ENCODE results near the gene ABCC3. TPM values are rescaled to one million over a fixed set of nuclear protein-coding genes. Genes with fewer than 3 reads are reported as not detected.

The ABCC3 gene
- total RNA-seq, 6 donors from 2014 or later, result 34.2 to 268 (median 57.7) TPM

DNA sequence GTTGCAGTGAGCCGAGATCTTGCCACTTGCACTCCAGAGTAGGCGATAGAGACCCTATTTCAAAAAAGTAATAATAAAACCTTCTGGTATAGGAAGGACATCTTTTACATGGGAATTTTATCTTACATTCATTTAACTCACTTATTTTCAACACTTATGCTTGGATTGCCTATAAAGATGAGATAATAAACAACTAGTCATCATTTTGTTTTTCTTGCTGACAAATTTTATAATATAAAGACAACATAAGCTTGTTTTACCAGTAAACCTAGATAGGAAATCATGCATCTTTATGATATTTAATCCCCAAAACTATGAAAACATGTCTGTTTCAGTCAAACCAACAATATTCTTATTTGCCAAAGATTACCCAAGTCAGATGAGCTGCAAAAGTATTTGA lies 17.0 kb downstream of the ABCC3 start:
- ATAC-seq (ENCODE audit: low FRiP score in 2 of 2) (no peak), DNase-seq (no peak)
- no peak overlapping the region for H3K4me3 ChIP-seq
- 100% methylated on average over 2 of the region's 2 CpGs for WGBS, 2 donors
- no peak for TF ChIP-seq POLR2AphosphoS5 (IDR thresholded peaks at IDR 0.05)
- TF ChIP-seq EP300 (IDR thresholded peaks at IDR 0.05), result no peak
- TF ChIP-seq, protein P1, sequence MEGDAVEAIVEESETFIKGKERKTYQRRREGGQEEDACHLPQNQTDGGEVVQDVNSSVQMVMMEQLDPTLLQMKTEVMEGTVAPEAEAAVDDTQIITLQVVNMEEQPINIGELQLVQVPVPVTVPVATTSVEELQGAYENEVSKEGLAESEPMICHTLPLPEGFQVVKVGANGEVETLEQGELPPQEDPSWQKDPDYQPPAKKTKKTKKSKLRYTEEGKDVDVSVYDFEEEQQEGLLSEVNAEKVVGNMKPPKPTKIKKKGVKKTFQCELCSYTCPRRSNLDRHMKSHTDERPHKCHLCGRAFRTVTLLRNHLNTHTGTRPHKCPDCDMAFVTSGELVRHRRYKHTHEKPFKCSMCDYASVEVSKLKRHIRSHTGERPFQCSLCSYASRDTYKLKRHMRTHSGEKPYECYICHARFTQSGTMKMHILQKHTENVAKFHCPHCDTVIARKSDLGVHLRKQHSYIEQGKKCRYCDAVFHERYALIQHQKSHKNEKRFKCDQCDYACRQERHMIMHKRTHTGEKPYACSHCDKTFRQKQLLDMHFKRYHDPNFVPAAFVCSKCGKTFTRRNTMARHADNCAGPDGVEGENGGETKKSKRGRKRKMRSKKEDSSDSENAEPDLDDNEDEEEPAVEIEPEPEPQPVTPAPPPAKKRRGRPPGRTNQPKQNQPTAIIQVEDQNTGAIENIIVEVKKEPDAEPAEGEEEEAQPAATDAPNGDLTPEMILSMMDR (IDR thresholded peaks at IDR 0.05), result no peak
- no peak for TF ChIP-seq POLR2A (IDR thresholded peaks at IDR 0.05)
- no peak overlapping the region for H3K27ac ChIP-seq
- H3K27me3 ChIP-seq, result no peaks in the 10 kb centered on the region
- H3K36me3 ChIP-seq, result no peaks in the 10 kb centered on the region
- no peaks in the 10 kb centered on the region for H3K4me1 ChIP-seq
- peaks cover 0 to 3% (median 0%) of the 10 kb centered on the region in 4 donors for H3K9me3 ChIP-seq

DNA sequence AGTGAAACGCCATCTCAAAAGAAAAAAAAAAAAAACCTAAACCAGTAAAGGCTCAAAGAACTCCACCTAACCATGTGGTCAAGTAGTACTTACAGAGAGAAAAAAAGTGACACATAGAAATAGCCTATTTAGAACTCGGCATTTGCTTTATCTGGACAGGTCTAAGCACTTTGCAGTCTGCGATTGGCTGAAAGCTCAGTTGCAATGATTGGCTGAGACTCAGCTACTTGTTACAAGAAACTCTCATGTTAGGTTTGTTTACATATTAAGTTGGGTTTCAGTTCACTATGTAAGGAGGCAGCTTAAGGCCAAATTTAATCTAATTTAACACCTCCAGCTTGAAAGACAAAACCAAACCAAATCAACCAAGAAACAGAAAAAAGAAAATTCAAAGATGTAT lies 19.1 kb downstream of the ABCC3 start:
- no peak for TF ChIP-seq POLR2A (IDR thresholded peaks at IDR 0.05)
- no peak for TF ChIP-seq POLR2AphosphoS5 (IDR thresholded peaks at IDR 0.05)
- TF ChIP-seq, protein P1 (IDR thresholded peaks at IDR 0.05), result no peak
- no peak for TF ChIP-seq EP300 (IDR thresholded peaks at IDR 0.05)
- Histone ChIP-seq H3K27ac (no peak overlapping the region), H3K36me3 (no peaks in the 10 kb centered on the region), H3K27me3 (no peaks in the 10 kb centered on the region), H3K9me3 (peaks cover 0 to 3% (median 0%) of the 10 kb centered on the region in 4 donors), H3K4me3 (no peak overlapping the region), H3K4me1 (peaks cover 0 to 5% (median 2%) of the 10 kb centered on the region in 4 donors)
- peak in 1 of 2 donors; percentile 60 for DNase-seq
- peak in 1 of 2 donors; percentile 65 for ATAC-seq (ENCODE audit: low FRiP score in 2 of 2)
- 60 to 80% methylated on average over 3 of the region's 3 CpGs for WGBS, 2 donors

- 70 to 95% methylated on average over 2 to 5 of the region's 5 CpGs for WGBS, 2 donors
- peaks cover 23 to 32% (median 27%) of the 10 kb centered on the region in 4 donors for H3K4me1 ChIP-seq
- ATAC-seq (ENCODE audit: low FRiP score in 2 of 2), result no peak
These were observed 21.8 kb downstream of the ABCC3 start for GRCh38 chr17:50656509-50656908.

GRCh38 chr17:50657054-50657453 lies 22.4 kb downstream of the ABCC3 start:
- no peaks in the 10 kb centered on the region for H3K27me3 ChIP-seq
- H3K9me3 ChIP-seq, result peaks cover 0 to 3% (median 0%) of the 10 kb centered on the region in 4 donors
- WGBS, 2 donors, result 96 to 98% methylated on average over 6 to 7 of the region's 7 CpGs
- H3K4me1 ChIP-seq, result peaks cover 29 to 37% (median 33%) of the 10 kb centered on the region in 4 donors
- TF ChIP-seq POLR2AphosphoS5 (IDR thresholded peaks at IDR 0.05) (no peak), EP300 (IDR thresholded peaks at IDR 0.05) (no peak), POLR2A (IDR thresholded peaks at IDR 0.05) (no peak)
- TF ChIP-seq, protein P1 (IDR thresholded peaks at IDR 0.05), result no peak
- no peak overlapping the region for H3K4me3 ChIP-seq
- ATAC-seq (ENCODE audit: low FRiP score in 2 of 2) (no peak), DNase-seq (no peak)
- H3K27ac ChIP-seq, result no peak overlapping the region
- H3K36me3 ChIP-seq, result no peaks in the 10 kb centered on the region

More at GRCh38 chr17:50656509-50656908, 21.8 kb downstream of the ABCC3 start:
- TF ChIP-seq EP300 (IDR thresholded peaks at IDR 0.05) (no peak), POLR2A (IDR thresholded peaks at IDR 0.05) (no peak), POLR2AphosphoS5 (IDR thresholded peaks at IDR 0.05) (no peak)
- TF ChIP-seq, protein P1 (IDR thresholded peaks at IDR 0.05), result no peak
- H3K27ac ChIP-seq, result no peak overlapping the region
- H3K9me3 ChIP-seq, result peaks cover 0 to 3% (median 0%) of the 10 kb centered on the region in 4 donors
- DNase-seq, result no peak
- no peak overlapping the region for H3K4me3 ChIP-seq
- H3K36me3 ChIP-seq, result no peaks in the 10 kb centered on the region
- H3K27me3 ChIP-seq, result no peaks in the 10 kb centered on the region

- DNase-seq, result no peak
- no peaks in the 10 kb centered on the region for H3K27me3 ChIP-seq
- no peaks in the 10 kb centered on the region for H3K36me3 ChIP-seq
- peaks cover 33 to 43% (median 36%) of the 10 kb centered on the region in 4 donors for H3K4me1 ChIP-seq
- ATAC-seq (ENCODE audit: low FRiP score in 2 of 2), result no peak
- H3K27ac ChIP-seq, result no peak overlapping the region
- peaks cover 0 to 3% (median 0%) of the 10 kb centered on the region in 4 donors for H3K9me3 ChIP-seq
- 86 to 95% methylated on average over 7 of the region's 7 CpGs for WGBS, 2 donors
- H3K4me3 ChIP-seq, result no peak overlapping the region
- TF ChIP-seq, protein P1 (IDR thresholded peaks at IDR 0.05), result no peak
- TF ChIP-seq POLR2A (IDR thresholded peaks at IDR 0.05) (no peak), EP300 (IDR thresholded peaks at IDR 0.05) (no peak), POLR2AphosphoS5 (IDR thresholded peaks at IDR 0.05) (no peak)
These were observed 22.9 kb downstream of the ABCC3 start for GRCh38 chr17:50657627-50658026.

Measured in upper lobe of left lung (tissue), 6 donors.